Measurements from ENCODE around the gene CENPS.
"Not testable (repeated sequence)": the region's sequence is repeated elsewhere in the genome, so short reads cannot be mapped to it uniquely, and the experiment has no call there.

The CENPS gene

GRCh38 chr1:10456661-10457060, 26.4 kb downstream of the CENPS start:
- no peak for DNase-seq

- not testable (repeated sequence) for DNase-seq
Observed at GRCh38 chr1:10457462-10457861, 27.2 kb downstream of the CENPS start.

GRCh38 chr1:10457875-10458274, 27.6 kb downstream of the CENPS start:
- DNase-seq: no peak

- no peak for DNase-seq
Observed at GRCh38 chr1:10459184-10459583, 29.0 kb downstream of the CENPS start.

GRCh38 chr1:10467078-10467477, 36.8 kb downstream of the CENPS start:
- no peak for DNase-seq

- no peak for DNase-seq
Observed at GRCh38 chr1:10470043-10470442, 39.8 kb downstream of the CENPS start.

- no peak for DNase-seq
Observed at GRCh38 chr1:10471411-10472219, 41.4 kb downstream of the CENPS start.

- DNase-seq: peak; percentile 92
Observed at GRCh38 chr1:10472220-10473144, 42.2 kb downstream of the CENPS start, which contains the start of gene DFFA. Gene DFFA (minus strand): TSS chr1:10472529. CDS start chr1:10472458, 71 bp downstream.

GRCh38 chr1:10473145-10473765, 43.0 kb downstream of the CENPS start:
- no peak for DNase-seq

- not testable (repeated sequence) for DNase-seq
Observed at GRCh38 chr1:10474309-10474612, 44.0 kb downstream of the CENPS start.

- DNase-seq: peak; percentile 69
Observed at GRCh38 chr1:10474613-10475507, 44.6 kb downstream of the CENPS start, which contains the start of gene PEX14. Gene PEX14 (plus strand): TSS chr1:10474950. CDS start chr1:10474967, 17 bp downstream.

GRCh38 chr1:10475510-10475909, 45.3 kb downstream of the CENPS start:
- DNase-seq: no peak

GRCh38 chr1:10479296-10479695, 49.1 kb downstream of the CENPS start:
- DNase-seq: no peak

GRCh38 chr1:10480614-10481013, 50.4 kb downstream of the CENPS start:
- DNase-seq: no peak

GRCh38 chr1:10484521-10484920, 54.3 kb downstream of the CENPS start:
- DNase-seq: no peak

- DNase-seq: no peak
Observed at GRCh38 chr1:10489291-10490055, 59.2 kb downstream of the CENPS start.

GRCh38 chr1:10490286-10490970, 60.2 kb downstream of the CENPS start:
- no peak for DNase-seq

Data from NCI-H1694 (cell line).